H1 (cell line): ENCODE data around the gene SEMA4C. TPM values are rescaled to one million over a fixed set of nuclear protein-coding genes. Genes with fewer than 3 reads are reported as not detected.

Source experiments
- CTCF ChIA-PET: fragments of 300-600 bp; sonication (Branson Sonifier 250); formaldehyde crosslinking; loops from one replicate; lab custom pipeline; 2021; ENCODE audit not compliant: partially characterized antibody; lab: Charles Lee
- POLR2A ChIA-PET: fragments of 300-600 bp; sonication (Branson Sonifier 250); formaldehyde crosslinking; loops from one replicate; lab custom pipeline; 2021; ENCODE audit warnings: inconsistent platforms; ENCODE audit not compliant: partially characterized antibody; lab: Charles Lee
- DNase-seq, 2 experiments: peaks; one replicate each; pipeline versions ENCODE4 v3.0.0 to v3.0.0-alpha.2; 2010 to 2022; ENCODE audit warnings: low spot score in 2 of 2, low read depth in 1 of 2, mixed read lengths in 1 of 2
- FAIRE-seq: peaks from 2 replicates; lab custom pipeline; 2011; peaks lifted over from hg19 to GRCh38; lab: Jason Lieb, UNC
- H2AFZ ChIP-seq: 2 replicates; pipeline ENCODE4 v1.8.1; 2012; ENCODE audit warnings: low read length, inconsistent platforms
- H2AK5ac ChIP-seq: 2 replicates; pipeline ENCODE4 v1.6.1; 2013; ENCODE audit warnings: low read depth, low read length
- H2BK120ac ChIP-seq: replicated peaks from 2 replicates; pipeline ENCODE3; 2013; ENCODE audit warnings: low read depth, low read length, inconsistent platforms
- H2BK12ac ChIP-seq: 2 replicates; pipeline ENCODE4 v1.6.1; 2013; ENCODE audit warnings: low read depth, low read length
- H2BK15ac ChIP-seq: 2 replicates; pipeline ENCODE4 v1.6.1; 2013; ENCODE audit warnings: low read length
- H2BK20ac ChIP-seq: 2 replicates; pipeline ENCODE4 v1.6.1; 2013; ENCODE audit warnings: low read length
- H2BK5ac ChIP-seq: 2 replicates; pipeline ENCODE4 v1.6.1; 2013; ENCODE audit warnings: low read depth, low read length
- H3K14ac ChIP-seq: 2 replicates; pipeline ENCODE4 v1.6.1; 2013; ENCODE audit warnings: inconsistent platforms; ENCODE audit not compliant: insufficient read length
- H3K18ac ChIP-seq: 2 replicates; pipeline ENCODE4 v1.6.1; 2013; ENCODE audit warnings: low read length; ENCODE audit errors: extremely low read depth
- H3K23ac ChIP-seq: 2 replicates; pipeline ENCODE4 v1.6.1; 2013; ENCODE audit warnings: inconsistent platforms; ENCODE audit not compliant: insufficient read length
- H3K23me2 ChIP-seq: 2 replicates; pipeline ENCODE4 v1.6.1; 2013; ENCODE audit warnings: low read depth, low read length
- H3K27ac ChIP-seq: 2 replicates; pipeline ENCODE4 v1.6.1; 2011; ENCODE audit warnings: low read depth, low read length, inconsistent platforms
- H3K27me3 ChIP-seq, 4 experiments: replicated peaks in 1 of 4; 1 replicate in 1 of 4; 2 replicates in 3 of 4; pipeline versions ENCODE4 v1.6.1 to v1.8.1; 2011 to 2013; ENCODE audit warnings: low read length in 3 of 4, mild to moderate bottlenecking in 3 of 4, inconsistent platforms in 2 of 4, mixed read lengths in 2 of 4, moderate library complexity in 1 of 4; ENCODE audit not compliant: control insufficient read depth in 3 of 4, insufficient read depth in 3 of 4; ENCODE audit errors: extremely low read depth in 1 of 4
- H3K36me3 ChIP-seq, 4 experiments: 2 replicates each; pipeline versions ENCODE4 v1.6.1 to v1.8.1; 2011 to 2013; ENCODE audit warnings: mild to moderate bottlenecking in 4 of 4, low read length in 3 of 4, moderate library complexity in 2 of 4, control low read depth in 1 of 4, inconsistent platforms in 1 of 4; ENCODE audit not compliant: insufficient read depth in 4 of 4, control insufficient read depth in 2 of 4
- H3K4ac ChIP-seq: replicated peaks from 2 replicates; pipeline ENCODE3; 2013; ENCODE audit warnings: low read length, low read depth, mixed read lengths, inconsistent platforms; ENCODE audit not compliant: insufficient read length
- H3K4me1 ChIP-seq, 4 experiments: replicated peaks in 1 of 4; 1 replicate in 1 of 4; 2 replicates in 3 of 4; pipeline versions ENCODE4 v1.6.1 to v1.8.1; 2011 to 2013; ENCODE audit warnings: low read length in 3 of 4, inconsistent platforms in 2 of 4, mixed read lengths in 1 of 4; ENCODE audit not compliant: insufficient read depth in 4 of 4, control insufficient read depth in 3 of 4
- H3K4me2 ChIP-seq, 2 experiments: 2 replicates each; pipeline versions ENCODE4 v1.6.1 to v1.8.1; 2011 to 2013; ENCODE audit warnings: low read depth in 2 of 2, low read length in 2 of 2, control low read depth in 1 of 2, inconsistent platforms in 1 of 2, mild to moderate bottlenecking in 1 of 2; ENCODE audit not compliant: insufficient read depth in 1 of 2
- H3K4me3 ChIP-seq, 4 experiments: fragments of 200-600, 300-600 bp in 1 of 4; sonication (generic), shearing (Covaris generic), sonication (Bioruptor Twin) in 1 of 4; 2 replicates each; pipeline versions ENCODE4 v1.5.1 to v1.8.1; 2011 to 2016; ENCODE audit warnings: low read length in 4 of 4, low read depth in 3 of 4, control low read depth in 2 of 4, inconsistent platforms in 2 of 4, mild to moderate bottlenecking in 2 of 4, mixed read lengths in 1 of 4, moderate library complexity in 1 of 4; ENCODE audit not compliant: insufficient read depth in 2 of 4; ENCODE audit errors: extremely low read depth in 1 of 4
- H3K56ac ChIP-seq: replicated peaks from 2 replicates; pipeline ENCODE3; 2013; ENCODE audit warnings: low read depth, mild to moderate bottlenecking, mixed read lengths, low read length, inconsistent platforms; ENCODE audit not compliant: insufficient read length
- H3K79me1 ChIP-seq: 2 replicates; pipeline ENCODE4 v1.6.1; 2013; ENCODE audit warnings: low read depth, low read length, control low read depth
- H3K79me2 ChIP-seq, 2 experiments: 2 replicates each; pipeline versions ENCODE4 v1.6.1 to v1.8.1; 2012 to 2013; ENCODE audit warnings: low read length in 2 of 2, mild to moderate bottlenecking in 2 of 2, inconsistent platforms in 1 of 2; ENCODE audit not compliant: insufficient read depth in 2 of 2, control insufficient read depth in 1 of 2
- H3K9ac ChIP-seq, 4 experiments: replicated peaks in 1 of 4; 1 replicate in 1 of 4; 2 replicates in 3 of 4; pipeline versions ENCODE4 v1.6.1 to v1.8.1; 2011 to 2013; ENCODE audit warnings: low read depth in 3 of 4, low read length in 3 of 4, control low read depth in 2 of 4, mild to moderate bottlenecking in 2 of 4, moderate library complexity in 2 of 4, inconsistent platforms in 1 of 4; ENCODE audit errors: extremely low read depth in 1 of 4
- H3K9me3 ChIP-seq, 2 experiments: 2 replicates each; pipeline versions ENCODE4 v1.6.1 to v1.8.1; 2012 to 2013; ENCODE audit warnings: mild to moderate bottlenecking in 2 of 2, moderate library complexity in 2 of 2, control low read depth in 1 of 2, inconsistent platforms in 1 of 2, low read depth in 1 of 2, low read length in 1 of 2, mixed read lengths in 1 of 2; ENCODE audit not compliant: insufficient read depth in 2 of 2
- H4K20me1 ChIP-seq, 2 experiments: replicated peaks in 1 of 2; 2 replicates each; pipeline versions ENCODE3 to v1.8.1; 2011 to 2013; ENCODE audit warnings: inconsistent platforms in 2 of 2, low read length in 2 of 2, mild to moderate bottlenecking in 1 of 2; ENCODE audit not compliant: insufficient read depth in 2 of 2, control insufficient read depth in 1 of 2
- H4K5ac ChIP-seq: 2 replicates; pipeline ENCODE4 v1.6.1; 2013; ENCODE audit warnings: low read length, low read depth, mixed read lengths, inconsistent platforms; ENCODE audit not compliant: insufficient read length
- H4K8ac ChIP-seq: 2 replicates; pipeline ENCODE4 v1.8.0; 2013; ENCODE audit warnings: mild to moderate bottlenecking, moderate library complexity, low read length, inconsistent platforms; ENCODE audit not compliant: insufficient read depth; ENCODE audit errors: extremely low read depth
- H4K91ac ChIP-seq: replicated peaks from 2 replicates; pipeline ENCODE3; 2013; ENCODE audit warnings: low read length, mixed read lengths, inconsistent platforms; ENCODE audit not compliant: insufficient read length
- CTBP2 ChIP-seq: IDR thresholded peaks from 2 replicates; pipeline ENCODE4 v1.7.0; 2011; ENCODE audit warnings: borderline replicate concordance, mild to moderate bottlenecking, moderate library complexity, mixed read lengths, low read length; ENCODE audit not compliant: insufficient read depth, insufficient read length
- SP4 ChIP-seq: IDR thresholded peaks from 2 replicates; pipeline ENCODE4 v1.6.1; 2012; ENCODE audit warnings: low read length, inconsistent platforms
- TCF12 ChIP-seq: IDR thresholded peaks from 2 replicates; pipeline ENCODE4 v1.6.1; 2011; ENCODE audit warnings: low read depth, mild to moderate bottlenecking, low read length
- WGBS, 2 experiments: shearing (Covaris generic) in 1 of 2; methylation state at CpG; one replicate each; pipeline versions ENCODE4 v1.1.6 to v1.1.7; 2013 to 2015; ENCODE audit warnings: low lambda C conversion rate in 2 of 2, mixed read lengths in 2 of 2, inconsistent platforms in 1 of 2, low coverage in 1 of 2, missing lambda C conversion rate in 1 of 2; ENCODE audit not compliant: insufficient replicate concordance in 2 of 2, insufficient coverage in 1 of 2, insufficient read length in 1 of 2; ENCODE audit errors: extremely low coverage in 1 of 2, missing lambda C conversion rate in 1 of 2; 5-methylcytosine and 5-hydroxymethylcytosine counted together
- polyA plus RNA-seq, 7 experiments: library from polyadenylated mRNA; depleted of rRNA in 3 of 7; stranded (reverse) in 5 of 7; unstranded in 2 of 7; fragments of >200 nt in 5 of 7; fragments of 200-250 nt in 2 of 7; gene quantifications; 1 replicate in 5 of 7; 2 replicates in 1 of 7; 4 replicates in 1 of 7; pipeline versions ENCODE4 v1.2.1 to v1.2.3, GENCODE V29; 2011 to 2013; ENCODE audit warnings: missing spikeins in 2 of 7, mixed read lengths in 2 of 7
- total RNA-seq: library from RNA; stranded (reverse); fragmentation: NEBNext Ultra II Directional; extraction: Animal tissue kit (Norgen Biotek cat#: 25700); gene quantifications from 2 replicates; pipeline ENCODE4 v1.2.1, GENCODE V29; 2021

Gene SEMA4C
- total and polyA plus RNA-seq, 2 of the 8 experiments (the other 6 are each of a cell fraction or from before 2014, with no cell fraction given), result 47.5 to 67.3 TPM

- no peak overlapping the region for H2AFZ ChIP-seq
- H3K36me3 ChIP-seq, result peaks cover 2 to 34% (median 9%) of the 10 kb centered on the region in 4 experiments; a peak in 5 of 8 replicates
- no peak for DNase-seq
These were observed 23.1 kb downstream of the SEMA4C start for GRCh38 chr2:96846825-96847224.

More at GRCh38 chr2:96846825-96847224, 23.1 kb downstream of the SEMA4C start:
- Histone ChIP-seq H3K23me2 (no peaks in the 10 kb centered on the region), H3K4ac (no peak overlapping the region), H3K23ac (no peak overlapping the region), H3K79me1 (0 out of 2 replicates have a peak, but pooled peaks cover 4% of the 10 kb centered on the region), H4K8ac (no peak overlapping the region), H3K27ac (no peak overlapping the region), H3K4me2 (no peak overlapping the region), H4K20me1 (peaks cover 3 to 4% of the 10 kb centered on the region in 2 experiments), H3K4me1 (no peaks in the 10 kb centered on the region), H3K4me3 (no peak overlapping the region), H4K5ac (no peak overlapping the region), H2BK120ac (no peak overlapping the region), H3K79me2 (no peaks in the 10 kb centered on the region), H2BK12ac (no peak overlapping the region), H2BK15ac (no peak overlapping the region), H3K9ac (no peak overlapping the region), H3K18ac (no peak overlapping the region), H2AK5ac (no peak overlapping the region), H3K9me3 (no peaks in the 10 kb centered on the region), H2BK5ac (no peak overlapping the region), H3K56ac (no peak overlapping the region), H3K14ac (no peak overlapping the region), H3K27me3 (no peaks in the 10 kb centered on the region), H2BK20ac (no peak overlapping the region), H4K91ac (no peak overlapping the region)
- TF ChIP-seq TCF12 (no peak), SP4 (no peak), CTBP2 (no peak)
- POLR2A ChIA-PET, result interaction anchor here (2.7 to 6.9 kb wide), 3 partner anchors 8 to 13 kb away, joined by 6 to 39 read pairs (median 9); partner anchors contain the start of gene ANKRD39
- CTCF ChIA-PET, result interaction anchor here (0.7 to 2.2 kb wide), 3 partner anchors 10 to 104 kb away, joined by 3 to 6 read pairs (median 5); partner anchors contain the start of gene ANKRD39
- no peak for FAIRE-seq
- 97% methylated on average over 5 of the region's 5 CpGs; no CpG with 5 or more reads in 1 of the 2 experiments for WGBS, 2 experiments
